Measurements from ENCODE around the gene GMEB2. TPM values are rescaled to one million over a fixed set of nuclear protein-coding genes. Genes with fewer than 3 reads are reported as not detected.

The GMEB2 gene
- total RNA-seq, 1 donor from 2014 or later = 16.8 TPM

DNA sequence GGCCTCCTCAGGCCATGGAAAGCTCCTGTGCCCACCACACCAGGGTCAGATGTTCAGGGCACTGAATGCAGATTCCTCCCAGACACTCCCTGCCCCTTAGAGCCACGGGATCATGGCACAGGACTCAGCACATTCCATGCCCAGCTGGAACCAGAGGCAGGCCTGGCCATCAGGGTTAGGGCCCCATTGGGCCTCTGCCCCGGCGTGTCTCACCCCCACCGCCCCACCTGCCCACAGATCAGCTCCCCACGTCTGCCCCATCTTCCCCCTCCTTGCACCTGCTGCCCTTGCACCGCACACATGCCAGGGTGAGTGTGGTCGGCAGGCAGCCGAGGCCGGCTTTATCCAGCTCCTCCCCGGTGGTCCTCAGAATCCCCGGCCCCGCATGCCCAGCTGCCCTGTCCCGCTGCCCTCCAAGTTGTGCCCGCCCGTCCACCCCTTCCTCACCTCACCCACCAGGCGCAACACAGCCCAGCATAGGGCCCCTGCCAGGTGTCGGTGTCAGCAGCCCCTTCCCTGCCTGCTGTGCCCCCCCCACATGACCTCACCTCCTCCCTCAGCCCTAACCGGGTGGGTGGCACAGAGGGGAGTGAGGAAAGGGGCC is 77.1 kb downstream of the GMEB2 start:
- intact Hi-C loops (cut with micrococcal nuclease) = loop anchor here (5.0 kb wide), 2 partner anchors 318 to 528 kb away; partner anchors contain the start of genes RGS19 and TPD52L2

GRCh38 chr20:63549019-63549418 is 77.9 kb downstream of the GMEB2 start:
- intact Hi-C loops (cut with micrococcal nuclease) = no loop called here

GRCh38 chr20:63548542-63548941 is 78.4 kb downstream of the GMEB2 start:
- intact Hi-C loops (cut with micrococcal nuclease) = no loop called here

DNA sequence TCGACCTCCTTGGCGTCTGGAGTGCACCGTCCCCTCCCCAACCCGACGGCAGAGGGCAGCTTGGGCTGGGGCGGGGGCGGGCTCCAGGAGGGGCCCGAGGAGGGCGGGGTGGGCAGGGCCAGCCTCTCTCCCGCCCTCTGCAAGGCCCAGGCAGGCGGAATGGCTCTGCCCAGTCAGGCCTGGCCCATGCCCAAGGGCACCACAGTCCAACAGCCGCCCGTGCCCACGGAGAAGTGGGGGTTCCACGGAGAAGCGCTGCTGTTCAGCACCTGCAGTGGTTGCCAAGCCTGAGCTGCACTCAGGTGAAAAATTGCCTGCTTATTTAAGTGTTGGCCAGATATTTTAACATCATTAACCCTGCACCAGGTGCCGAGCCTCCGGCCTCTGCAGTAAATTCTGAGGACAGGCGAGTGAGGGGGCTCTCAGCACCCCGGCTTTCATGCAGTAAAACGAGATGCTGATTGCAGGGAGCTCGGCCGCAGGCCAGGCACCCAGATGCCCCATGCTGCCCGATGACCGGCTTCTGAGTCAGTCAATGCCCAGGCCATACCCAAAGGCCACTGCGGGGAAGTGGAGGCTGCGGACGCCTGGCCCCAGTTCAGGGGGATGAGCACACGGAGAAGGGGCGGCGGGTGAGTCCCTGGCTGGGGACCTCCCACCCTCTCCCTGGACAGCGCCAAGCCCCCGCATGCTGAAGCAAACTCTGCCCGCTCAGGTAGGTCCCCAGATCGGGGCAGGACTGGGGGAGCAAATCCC is 79.0 kb downstream of the GMEB2 start, which contains the start of gene SRMS:
SRMS (minus strand) TSS at position 25 of the 756 bp plus-strand sequence. CDS start 286 bp downstream, outside the sequence.
- intact Hi-C loops (cut with micrococcal nuclease) = no loop called here

- intact Hi-C loops (cut with micrococcal nuclease) = no loop called here
Measured at GRCh38 chr20:63546956-63547724, 79.8 kb downstream of the GMEB2 start.

DNA sequence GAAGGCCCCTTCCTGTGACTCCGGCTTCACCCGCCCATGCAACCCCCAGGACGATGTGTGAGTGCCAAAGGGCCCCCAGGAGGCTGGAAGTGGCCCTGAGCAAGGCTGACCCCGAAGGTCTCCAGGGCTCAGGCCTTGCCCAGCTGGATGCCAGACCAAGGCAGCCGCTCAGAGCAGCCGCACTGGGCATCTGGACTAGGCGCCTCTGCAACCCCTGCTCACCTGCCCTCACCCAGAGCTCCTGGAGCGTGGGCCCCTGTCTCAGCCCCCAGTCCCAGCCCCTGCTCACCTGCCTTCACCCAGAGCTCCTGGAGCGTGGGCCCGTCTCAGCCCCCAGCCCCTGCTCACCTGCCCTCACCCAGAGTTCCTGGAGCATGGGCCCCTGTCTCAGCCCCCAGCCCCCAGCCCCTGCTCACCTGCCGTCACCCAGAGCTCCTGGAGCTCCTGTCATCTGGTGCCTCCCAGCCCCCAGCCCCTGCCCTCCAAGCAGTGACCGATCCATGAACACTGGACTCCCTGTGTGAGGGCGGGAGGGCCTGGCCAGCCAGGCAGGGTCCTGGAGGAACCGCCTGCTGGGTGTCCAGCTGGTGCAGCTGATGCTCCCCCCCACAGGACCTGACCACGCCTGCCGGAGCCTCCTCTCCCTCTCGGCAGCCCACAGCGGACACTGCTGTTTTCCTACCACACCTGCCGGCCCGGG is 80.5 kb downstream of the GMEB2 start:
- intact Hi-C loops (cut with micrococcal nuclease) = no loop called here

GRCh38 chr20:63545814-63546213 is 81.1 kb downstream of the GMEB2 start:
- intact Hi-C loops (cut with micrococcal nuclease) = no loop called here

DNA sequence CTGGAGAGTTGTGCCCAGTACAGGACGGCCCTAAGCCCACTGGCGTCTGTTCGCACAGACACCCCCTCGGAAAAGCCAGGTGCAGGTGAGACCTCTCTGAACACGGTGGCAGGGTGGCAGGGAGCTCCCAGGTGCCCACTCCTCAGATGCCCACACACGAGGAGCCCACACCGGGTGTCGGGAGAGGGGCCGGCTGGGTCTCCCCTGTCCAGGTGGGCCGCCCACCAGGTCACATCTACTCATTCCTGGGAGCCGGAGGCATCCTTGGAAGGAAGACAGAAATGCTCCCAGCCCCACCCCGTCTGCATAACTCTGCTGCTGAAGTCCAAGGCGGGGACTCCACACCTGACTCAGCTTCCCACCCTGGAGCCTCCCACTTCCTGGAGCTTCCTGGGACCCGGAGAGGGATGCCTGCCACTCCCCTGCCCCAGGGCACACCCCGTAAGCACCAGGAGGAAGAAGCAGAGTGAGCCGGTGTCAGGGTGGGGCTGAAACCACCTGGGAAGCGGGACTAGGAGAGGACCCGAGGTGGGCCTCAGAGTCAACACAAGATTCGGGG is 81.9 kb downstream of the GMEB2 start:
- intact Hi-C loops (cut with micrococcal nuclease) = no loop called here

DNA sequence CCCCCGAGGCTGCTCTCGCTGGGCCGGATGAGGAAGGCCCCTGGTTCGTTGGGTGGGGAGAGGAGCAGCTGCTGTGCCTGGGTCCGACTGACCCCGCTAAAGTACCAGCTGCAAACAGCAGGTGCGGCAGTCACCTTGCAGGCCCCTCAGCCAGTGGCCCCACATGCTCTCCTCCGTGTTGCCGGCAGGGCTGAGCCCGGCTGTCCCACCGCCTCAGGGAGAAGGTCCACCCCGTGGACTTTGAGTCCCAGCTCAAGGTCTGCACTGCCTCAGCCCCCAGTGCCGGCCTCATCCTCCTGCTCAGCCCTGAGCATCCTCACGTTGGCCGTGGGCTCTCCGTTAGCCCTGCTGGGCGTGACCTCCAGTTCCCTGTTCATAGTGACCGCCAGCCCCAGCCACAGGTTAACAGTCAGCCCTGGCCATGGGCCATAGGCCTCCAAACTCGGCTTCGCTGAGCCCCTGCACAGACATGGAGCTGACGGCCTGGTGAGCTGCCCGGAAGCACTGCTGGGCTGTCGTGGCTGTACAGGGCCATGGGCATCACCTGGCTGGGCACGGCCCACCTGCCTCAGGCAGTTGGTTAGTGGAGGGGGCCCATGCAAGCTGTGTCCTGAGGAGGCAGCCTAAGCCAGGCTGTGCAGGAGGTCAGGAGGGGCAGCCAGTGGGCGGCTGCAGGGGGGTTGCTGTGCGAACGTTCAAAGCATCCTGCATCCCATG is 82.5 kb downstream of the GMEB2 start:
- intact Hi-C loops (cut with micrococcal nuclease) = no loop called here

- intact Hi-C loops (cut with micrococcal nuclease) = no loop called here
Measured at GRCh38 chr20:63543733-63544132, 83.2 kb downstream of the GMEB2 start.

DNA sequence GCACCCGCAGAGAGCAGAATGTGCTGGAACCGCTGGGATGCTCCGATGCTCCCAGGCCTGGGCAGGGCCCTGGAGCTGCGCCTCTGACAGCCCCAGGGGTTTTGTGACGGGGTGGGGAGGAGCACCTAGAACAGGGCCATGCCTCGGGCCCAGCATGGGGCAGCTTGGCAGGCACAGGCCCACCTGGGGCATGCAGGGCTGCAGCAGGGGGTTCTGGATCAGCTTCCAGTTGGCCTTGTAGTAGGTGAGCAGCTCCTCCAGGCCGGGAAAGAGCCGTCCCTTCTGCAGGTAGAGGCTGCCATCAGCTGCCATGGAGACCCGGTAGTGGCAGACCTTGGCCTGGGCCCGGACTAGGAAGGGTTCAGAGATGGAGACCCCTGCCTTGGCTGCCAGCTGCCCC is 83.8 kb downstream of the GMEB2 start:
- intact Hi-C loops (cut with micrococcal nuclease) = no loop called here

DNA sequence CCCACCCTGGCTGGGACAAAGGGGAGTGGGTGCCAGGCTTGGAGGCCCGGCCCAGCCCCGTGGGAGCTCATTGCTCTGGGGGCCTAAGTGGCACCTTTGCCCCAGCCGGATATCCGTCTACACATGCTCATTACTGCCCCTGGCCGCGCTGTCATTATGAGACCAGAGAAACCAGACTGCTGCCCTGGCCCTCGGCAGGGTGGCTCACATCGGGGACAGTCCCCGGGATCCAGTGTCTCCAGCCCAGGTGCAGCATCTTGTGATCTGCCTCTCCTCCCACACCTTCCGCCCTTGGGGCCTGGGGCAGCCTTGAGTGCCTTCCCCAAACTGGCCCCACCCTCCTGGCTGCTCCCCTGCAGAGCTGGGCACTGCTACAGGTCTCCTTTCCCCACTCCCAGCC is 84.2 kb downstream of the GMEB2 start:
- intact Hi-C loops (cut with micrococcal nuclease) = no loop called here

DNA sequence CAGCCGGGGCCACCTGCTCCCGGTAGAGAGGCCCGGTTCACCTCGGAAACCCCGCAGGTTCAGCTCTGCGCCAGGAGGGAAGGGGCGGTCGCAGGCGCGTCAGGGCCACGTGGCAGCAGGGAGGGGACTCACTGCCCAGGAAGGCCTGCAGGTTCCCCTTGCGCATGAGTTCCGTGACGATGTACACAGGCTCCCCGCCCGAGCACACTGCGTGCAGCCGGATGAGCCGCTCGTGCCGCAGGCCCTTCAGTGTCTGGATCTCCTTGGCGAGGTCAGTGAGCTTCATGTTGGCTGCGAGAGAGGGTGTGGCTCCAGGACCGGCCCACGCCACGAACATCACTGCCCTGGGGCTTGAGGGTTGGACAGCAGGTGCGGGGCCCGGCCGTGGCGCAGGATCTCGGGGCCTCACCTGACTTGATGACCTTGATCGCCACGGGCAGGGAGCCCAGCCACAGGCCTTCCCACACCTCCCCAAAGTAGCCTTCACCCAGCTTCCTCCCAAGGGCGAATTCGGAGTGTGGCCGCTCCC is 84.8 kb downstream of the GMEB2 start:
- intact Hi-C loops (cut with micrococcal nuclease) = no loop called here

DNA sequence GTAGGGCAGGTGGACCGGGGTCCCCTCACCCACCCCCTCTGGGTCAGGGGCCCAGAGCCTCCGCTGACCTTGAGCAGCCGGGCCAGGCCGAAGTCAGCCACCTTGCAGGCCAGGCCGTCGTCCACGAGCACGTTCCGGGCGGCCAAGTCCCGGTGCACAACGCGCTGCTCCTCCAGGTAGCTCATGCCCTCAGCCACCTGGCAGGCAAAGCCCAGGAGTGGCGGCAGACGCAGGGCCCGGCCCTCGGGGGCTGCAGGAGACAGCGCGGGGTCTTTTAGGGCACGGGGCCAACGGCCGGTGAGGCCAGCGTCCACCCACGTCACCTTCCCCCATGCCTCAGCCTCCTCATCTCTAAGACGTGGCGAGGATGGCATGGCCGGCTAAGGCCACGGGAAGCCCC is 85.5 kb downstream of the GMEB2 start:
- intact Hi-C loops (cut with micrococcal nuclease) = no loop called here

- intact Hi-C loops (cut with micrococcal nuclease) = no loop called here
Measured at GRCh38 chr20:63540417-63541186, 86.3 kb downstream of the GMEB2 start.

- intact Hi-C loops (cut with micrococcal nuclease) = loop anchor here (2.0 to 5.0 kb wide), 4 partner anchors 258 to 543 kb away; partner anchors contain the start of genes LKAAEAR1 and OPRL1
Measured at GRCh38 chr20:63539441-63540370, 87.2 kb downstream of the GMEB2 start.

- intact Hi-C loops (cut with micrococcal nuclease) = loop anchor here (2.0 to 5.0 kb wide), 4 partner anchors 258 to 543 kb away; partner anchors contain the start of genes LKAAEAR1 and OPRL1
Measured at GRCh38 chr20:63539092-63539430, 87.8 kb downstream of the GMEB2 start.
